K562 (cell line): ENCODE data around the gene R3HDM1. TPM values are rescaled to one million over a fixed set of nuclear protein-coding genes. Genes with fewer than 3 reads are reported as not detected.

Experiments used
- ATF2 ChIP-seq: sonication (generic); formaldehyde crosslinking; IDR thresholded peaks from 2 replicates; pipeline ENCODE4 v1.8.1; 2022; ENCODE audit warnings: missing genetic modification reagents
- BRD4 ChIP-seq: fragments of 200-600 bp; sonication (generic); IDR thresholded peaks from 2 replicates; pipeline ENCODE4 v1.6.1; 2017; ENCODE audit warnings: inconsistent platforms
- BRF1 ChIP-seq: IDR thresholded peaks from 3 replicates; pipeline ENCODE4 v1.6.1; 2011; ENCODE audit warnings: borderline replicate concordance, mild to moderate bottlenecking; ENCODE audit not compliant: insufficient read length; ENCODE audit errors: extremely low read depth
- CBX1 ChIP-seq: sonication (generic); IDR thresholded peaks from 2 replicates; pipeline ENCODE4 v1.6.1; 2016; ENCODE audit warnings: antibody characterized with exemption, low read depth, mild to moderate bottlenecking
- CREB1 ChIP-seq, 2 experiments: sonication (generic) in 1 of 2; formaldehyde crosslinking in 1 of 2; IDR thresholded peaks; 2 replicates each; pipeline versions ENCODE4 v1.6.1 to v1.8.0; 2012 to 2022; ENCODE audit warnings: inconsistent platforms in 1 of 2, mild to moderate bottlenecking in 1 of 2, missing genetic modification reagents in 1 of 2, moderate library complexity in 1 of 2
- EWSR1 ChIP-seq: fragments of 450-650 bp; IDR thresholded peaks from 2 replicates; pipeline ENCODE4 v1.6.1; 2018; ENCODE audit warnings: borderline replicate concordance, mild to moderate bottlenecking, low read depth, moderate library complexity; ENCODE audit not compliant: partially characterized antibody
- GATAD2A ChIP-seq: fragments of 450-650 bp; IDR thresholded peaks from 2 replicates; pipeline ENCODE4 v1.6.1; 2017
- HDAC2 ChIP-seq: fragments of 450-650 bp; IDR thresholded peaks from 2 replicates; pipeline ENCODE4 v1.6.1; 2016; ENCODE audit warnings: mild to moderate bottlenecking
- HNRNPH1 ChIP-seq: fragments of 200-400 bp; formaldehyde crosslinking; optimal IDR thresholded peaks from 2 replicates; pipeline ENCODE3; 2017; ENCODE audit warnings: low read depth, mild to moderate bottlenecking, low read length, moderate library complexity
- MED1 ChIP-seq: sonication (generic); formaldehyde crosslinking; IDR thresholded peaks from 2 replicates; pipeline ENCODE4 v1.8.1; 2023; ENCODE audit warnings: missing genetic modification reagents, borderline replicate concordance
- NR2C1 ChIP-seq, 2 experiments: fragments of 450-650 bp; IDR thresholded peaks; 2 replicates each; pipeline ENCODE4 v1.6.1; 2017; ENCODE audit warnings: mild to moderate bottlenecking in 2 of 2, antibody characterized with exemption in 1 of 2, inconsistent platforms in 1 of 2, missing compliant biosample characterization in 1 of 2, missing genetic modification characterization in 1 of 2
- NR3C1 ChIP-seq: sonication (generic); formaldehyde crosslinking; IDR thresholded peaks from 2 replicates; pipeline ENCODE4 v1.8.1; 2022; ENCODE audit warnings: missing genetic modification reagents
- PCBP1 ChIP-seq: fragments of 200-400 bp; formaldehyde crosslinking; IDR thresholded peaks from 2 replicates; pipeline ENCODE4 v1.6.1; 2018; ENCODE audit warnings: mild to moderate bottlenecking, low read depth, low read length; ENCODE audit not compliant: poor library complexity, severe bottlenecking
- PHB ChIP-seq: fragments of 250-450 bp; sonication (Bioruptor Pico); IDR thresholded peaks from 2 replicates; pipeline ENCODE4 v1.5.0; 2021
- PYGO2 ChIP-seq: fragments of 450-650 bp; IDR thresholded peaks from 2 replicates; pipeline ENCODE4 v1.6.1; 2016; ENCODE audit warnings: mild to moderate bottlenecking, missing genetic modification characterization, moderate library complexity, missing compliant biosample characterization
- RBFOX2 ChIP-seq: fragments of 200-400 bp; formaldehyde crosslinking; IDR thresholded peaks from 2 replicates; pipeline ENCODE4 v1.6.1; 2017; ENCODE audit warnings: low read depth, mild to moderate bottlenecking, low read length, moderate library complexity
- SMAD4 ChIP-seq: fragments of 250-450 bp; sonication (Bioruptor Pico); conservative IDR thresholded peaks from 2 replicates; pipeline ENCODE4 v1.8.0; 2021; ENCODE audit warnings: inconsistent platforms, mild to moderate bottlenecking, moderate library complexity
- SMARCC2 ChIP-seq: fragments of 450-650 bp; IDR thresholded peaks from 2 replicates; pipeline ENCODE4 v1.6.1; 2017; ENCODE audit warnings: antibody characterized with exemption, moderate library complexity, mild to moderate bottlenecking, low read depth
- SNIP1 ChIP-seq: fragments of 450-650 bp; IDR thresholded peaks from 2 replicates; pipeline ENCODE4 v1.7.1; 2017; ENCODE audit warnings: low read depth, mild to moderate bottlenecking
- SP2 ChIP-seq: IDR thresholded peaks from 2 replicates; pipeline ENCODE4 v1.6.1; 2011; ENCODE audit warnings: mild to moderate bottlenecking, low read depth, low read length, moderate library complexity; ENCODE audit not compliant: poor library complexity, severe bottlenecking; ENCODE audit errors: extremely low read depth
- STAT5A ChIP-seq: IDR thresholded peaks from 2 replicates; pipeline ENCODE4 v1.6.1; 2012; ENCODE audit warnings: low read length, inconsistent platforms, borderline replicate concordance
- ZKSCAN3 ChIP-seq: fragments of 250-450 bp; sonication (Bioruptor Pico); IDR thresholded peaks from 2 replicates; pipeline ENCODE4 v1.4.0; 2020
- ZNF232 ChIP-seq: sonication (generic); formaldehyde crosslinking; IDR thresholded peaks from 2 replicates; pipeline ENCODE4 v1.8.0; 2022; ENCODE audit warnings: mild to moderate bottlenecking, missing genetic modification reagents
- polyA plus RNA-seq, 8 experiments: library from polyadenylated mRNA; depleted of rRNA in 4 of 8; stranded (reverse) in 5 of 8; unstranded in 3 of 8; fragments of >200 nt; fragmentation: Nextera tagmentation in 2 of 8; fragmentation: Illumina TruSeq in 1 of 8; extraction: Ambion mirVana in 2 of 8; extraction: Trizol in 1 of 8; gene quantifications; 2 replicates each; pipeline versions ENCODE4 v1.2.1 to v1.2.3, GENCODE V29; 2011 to 2014; ENCODE audit warnings: inconsistent platforms in 1 of 8, missing spikeins in 1 of 8
- total RNA-seq, 7 experiments: library from RNA; depleted of rRNA in 6 of 7; stranded (reverse); fragments of >200 nt in 6 of 7; fragmentation: Illumina TruSeq in 2 of 7; extraction: Trizol in 2 of 7; gene quantifications; 2 replicates each; pipeline versions ENCODE4 v1.2.1 to v1.2.3, GENCODE V29; 2011 to 2021; ENCODE audit warnings: low replicate concordance in 1 of 7
- TF ChIP-seq, protein P1 (sequence below): fragments of 450-650 bp; formaldehyde crosslinking; IDR thresholded peaks from 2 replicates; pipeline ENCODE4 v1.4.0; 2022; ENCODE audit warnings: mild to moderate bottlenecking, moderate library complexity
- TF ChIP-seq, protein P2 (sequence below): fragments of 450-650 bp; formaldehyde crosslinking; IDR thresholded peaks from 2 replicates; pipeline ENCODE4 v1.4.0; 2022; ENCODE audit warnings: missing genetic modification characterization

Gene R3HDM1
- total and polyA plus RNA-seq, 9 of the 15 experiments (the other 6 are each of a cell fraction or from before 2014, with no cell fraction given) = 12.4 to 89.4 (median 31.0) TPM

- TF ChIP-seq ATF2 (CRISPR knock-in tag) (no peak), CREB1 (IDR thresholded peaks at IDR 0.05) (no peak), CREB1 (CRISPR knock-in tag; IDR thresholded peaks at IDR 0.05) (0 out of 2 replicates have a peak, but pooled peaks have one; percentile 11), EWSR1 (no peak), BRF1 (no peak), ZNF232 (CRISPR knock-in tag) (no peak), CBX1 (no peak), MED1 (no peak), PYGO2 (tag) (no peak), ZKSCAN3 (CRISPR knock-in tag) (no peak), SP2 (peak; percentile 62), GATAD2A (no peak), STAT5A (no peak), NR3C1 (CRISPR knock-in tag) (no peak), HDAC2 (no peak), HNRNPH1 (no peak), SNIP1 (no peak), SMARCC2 (no peak), PCBP1 (no peak), RBFOX2 (peak; percentile 78), SMAD4 (0 out of 2 replicates have a peak, but pooled peaks have one; percentile 39), PHB (CRISPR knock-in tag) (no peak), NR2C1 (IDR thresholded peaks at IDR 0.05) (no peak), NR2C1 (tag; IDR thresholded peaks at IDR 0.05) (no peak), BRD4 (no peak)
- TF ChIP-seq, protein P1, sequence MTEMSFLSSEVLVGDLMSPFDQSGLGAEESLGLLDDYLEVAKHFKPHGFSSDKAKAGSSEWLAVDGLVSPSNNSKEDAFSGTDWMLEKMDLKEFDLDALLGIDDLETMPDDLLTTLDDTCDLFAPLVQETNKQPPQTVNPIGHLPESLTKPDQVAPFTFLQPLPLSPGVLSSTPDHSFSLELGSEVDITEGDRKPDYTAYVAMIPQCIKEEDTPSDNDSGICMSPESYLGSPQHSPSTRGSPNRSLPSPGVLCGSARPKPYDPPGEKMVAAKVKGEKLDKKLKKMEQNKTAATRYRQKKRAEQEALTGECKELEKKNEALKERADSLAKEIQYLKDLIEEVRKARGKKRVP (CRISPR knock-in tag) = no peak
- TF ChIP-seq, protein P2, sequence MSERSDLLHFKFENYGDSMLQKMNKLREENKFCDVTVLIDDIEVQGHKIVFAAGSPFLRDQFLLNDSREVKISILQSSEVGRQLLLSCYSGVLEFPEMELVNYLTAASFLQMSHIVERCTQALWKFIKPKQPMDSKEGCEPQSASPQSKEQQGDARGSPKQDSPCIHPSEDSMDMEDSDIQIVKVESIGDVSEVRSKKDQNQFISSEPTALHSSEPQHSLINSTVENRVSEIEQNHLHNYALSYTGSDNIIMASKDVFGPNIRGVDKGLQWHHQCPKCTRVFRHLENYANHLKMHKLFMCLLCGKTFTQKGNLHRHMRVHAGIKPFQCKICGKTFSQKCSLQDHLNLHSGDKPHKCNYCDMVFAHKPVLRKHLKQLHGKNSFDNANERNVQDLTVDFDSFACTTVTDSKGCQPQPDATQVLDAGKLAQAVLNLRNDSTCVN (CRISPR knock-in tag) = 0 out of 2 replicates have a peak, but pooled peaks have one; percentile 6
Measured at GRCh38 chr2:135531231-135532197, at the start of gene R3HDM1 (continued).
